GM23338 (cell line): ENCODE measurements around the gene TUBB2A. TPM values are rescaled to one million over a fixed set of nuclear protein-coding genes. Genes with fewer than 3 reads are reported as not detected.

ENCODE experiments used
- ATAC-seq: fragments of 200-7000 bp; cut with Tn5 transposase; 3 replicates; pipeline ENCODE4 v1.9.1; 2020
- DNase-seq: peaks from one replicate; pipeline ENCODE4 v3.0.0-alpha.2; 2015; ENCODE audit warnings: low spot score
- H2AFZ ChIP-seq: fragments of 200-600 bp; sonication (generic); 2 replicates; pipeline ENCODE4 v1.8.0; 2016; ENCODE audit warnings: antibody characterized with exemption, mild to moderate bottlenecking, moderate library complexity
- H3F3A ChIP-seq: fragments of 200-600 bp; sonication (generic); replicated peaks from 2 replicates; pipeline ENCODE4 v1.8.0; 2017; ENCODE audit warnings: antibody characterized with exemption, mixed run types, low read depth
- H3K27ac ChIP-seq: fragments of 200-600 bp; sonication (generic); 2 replicates; pipeline ENCODE4 v1.6.1; 2016; ENCODE audit warnings: low read depth
- H3K27me3 ChIP-seq: fragments of 200-600 bp; sonication (generic); 2 replicates; pipeline ENCODE4 v1.8.0; 2016; ENCODE audit warnings: mild to moderate bottlenecking, mixed run types, moderate library complexity; ENCODE audit not compliant: insufficient read depth
- H3K36me3 ChIP-seq: fragments of 200-600 bp; sonication (generic); 2 replicates; pipeline ENCODE4 v1.8.0; 2016; ENCODE audit warnings: mild to moderate bottlenecking; ENCODE audit not compliant: insufficient read depth
- H3K4me1 ChIP-seq: fragments of 200-600 bp; sonication (generic); 2 replicates; pipeline ENCODE4 v1.8.0; 2016; ENCODE audit warnings: mild to moderate bottlenecking, moderate library complexity; ENCODE audit not compliant: insufficient read depth
- H3K4me2 ChIP-seq: fragments of 200-600 bp; sonication (generic); 2 replicates; pipeline ENCODE4 v1.7.1; 2017; ENCODE audit warnings: mixed run types
- H3K4me3 ChIP-seq: fragments of 200-600 bp; sonication (generic); 2 replicates; pipeline ENCODE4 v1.6.1; 2016; ENCODE audit warnings: mixed run types
- H3K79me2 ChIP-seq: fragments of 200-600 bp; sonication (generic); replicated peaks from 2 replicates; pipeline ENCODE4 v1.8.0; 2017; ENCODE audit warnings: mild to moderate bottlenecking; ENCODE audit not compliant: insufficient read depth
- H3K9me2 ChIP-seq: fragments of 200-600 bp; sonication (generic); 2 replicates; pipeline ENCODE4 v1.8.0; 2017; ENCODE audit not compliant: insufficient read depth
- H4K20me1 ChIP-seq: fragments of 200-600 bp; sonication (generic); replicated peaks from 2 replicates; pipeline ENCODE4 v1.8.0; 2017; ENCODE audit warnings: mild to moderate bottlenecking; ENCODE audit not compliant: insufficient read depth
- H3K27ac Mint-ChIP-seq: 2 replicates; pipeline ENCODE4 v1.8.0; 2020; ENCODE audit warnings: inconsistent platforms, mild to moderate bottlenecking, moderate library complexity, mixed read lengths
- H3K27me3 Mint-ChIP-seq: 3 replicates; pipeline ENCODE4 v1.8.0; 2022; ENCODE audit warnings: low read depth, mild to moderate bottlenecking, moderate library complexity, mixed read lengths, inconsistent platforms; ENCODE audit not compliant: insufficient read depth, poor library complexity
- H3K36me3 Mint-ChIP-seq: 3 replicates; pipeline ENCODE4 v1.8.0; 2021; ENCODE audit warnings: low read depth, mild to moderate bottlenecking, inconsistent platforms, moderate library complexity, mixed read lengths
- H3K4me1 Mint-ChIP-seq: 3 replicates; pipeline ENCODE4 v1.8.0; 2020; ENCODE audit warnings: mild to moderate bottlenecking, inconsistent platforms, mixed read lengths
- H3K4me3 Mint-ChIP-seq: 3 replicates; pipeline ENCODE4 v1.8.0; 2021; ENCODE audit warnings: moderate library complexity, mild to moderate bottlenecking, inconsistent platforms, mixed read lengths
- H3K9me3 Mint-ChIP-seq: 3 replicates; pipeline ENCODE4 v1.8.0; 2020; ENCODE audit warnings: moderate library complexity, mild to moderate bottlenecking, inconsistent platforms, mixed read lengths
- CREB1 ChIP-seq: fragments of 250-450 bp; sonication (Bioruptor Pico); IDR thresholded peaks from 2 replicates; pipeline ENCODE4 v1.5.0; 2020; ENCODE audit warnings: low read depth, mild to moderate bottlenecking, moderate library complexity
- EZH2 ChIP-seq: fragments of 200-600 bp; sonication (generic); IDR thresholded peaks from one replicate; pipeline ENCODE4 v1.8.0; 2017; ENCODE audit warnings: antibody characterized with exemption, mild to moderate bottlenecking, low read depth; ENCODE audit not compliant: unreplicated experiment
- EZH2phosphoT487 ChIP-seq: fragments of 200-600 bp; sonication (generic); IDR thresholded peaks from one replicate; pipeline ENCODE4 v1.8.1; 2018; ENCODE audit warnings: antibody characterized with exemption; ENCODE audit not compliant: unreplicated experiment
- JUNB ChIP-seq: IDR thresholded peaks from one replicate; pipeline ENCODE4 v1.6.1; 2016; ENCODE audit warnings: antibody characterized with exemption; ENCODE audit not compliant: unreplicated experiment
- NANOG ChIP-seq: IDR thresholded peaks from 2 replicates; pipeline ENCODE4 v1.6.1; 2016; ENCODE audit warnings: antibody characterized with exemption, borderline replicate concordance
- POLR2AphosphoS5 ChIP-seq: IDR thresholded peaks from 2 replicates; pipeline ENCODE4 v1.6.1; 2016; ENCODE audit warnings: antibody characterized with exemption, low read depth
- STAT1 ChIP-seq: IDR thresholded peaks from one replicate; pipeline ENCODE4 v1.6.1; 2016; ENCODE audit warnings: antibody characterized with exemption; ENCODE audit not compliant: unreplicated experiment
- ZNF114 ChIP-seq: fragments of 250-450 bp; sonication (Bioruptor Pico); IDR thresholded peaks from 2 replicates; pipeline ENCODE4 v1.5.0; 2020; ENCODE audit warnings: mild to moderate bottlenecking, moderate library complexity
- ZNF331 ChIP-seq: fragments of 250-450 bp; sonication (Bioruptor Pico); IDR thresholded peaks from 2 replicates; pipeline ENCODE4 v1.5.0; 2020; ENCODE audit warnings: low read depth, mild to moderate bottlenecking, moderate library complexity
- polyA plus RNA-seq: library from polyadenylated mRNA; unstranded; fragments of >200 nt; fragmentation: Nextera tagmentation; extraction: Ambion mirVana; gene quantifications from 2 replicates; pipeline ENCODE4 v1.2.1, GENCODE V29; 2016
- total RNA-seq: library from RNA; depleted of rRNA; stranded (reverse); fragments of >200 nt; shearing (Covaris generic); gene quantifications from 2 replicates; pipeline ENCODE4 v1.2.3, GENCODE V29; 2014
- TF ChIP-seq, protein P1 (sequence below): IDR thresholded peaks from one replicate; pipeline ENCODE4 v1.6.1; 2018; ENCODE audit warnings: antibody characterized with exemption; ENCODE audit not compliant: unreplicated experiment
- TF ChIP-seq, protein P2 (sequence below): IDR thresholded peaks from 2 replicates; pipeline ENCODE4 v1.6.1; 2016; ENCODE audit warnings: antibody characterized with exemption
- TF ChIP-seq, protein P3 (sequence below): fragments of 250-450 bp; sonication (Bioruptor Pico); IDR thresholded peaks from 2 replicates; pipeline ENCODE4 v1.5.0; 2020; ENCODE audit warnings: mild to moderate bottlenecking, moderate library complexity
- TF ChIP-seq, protein P4 (sequence below), 2 experiments: fragments of 200-600 bp in 1 of 2; sonication (generic) in 1 of 2; conservative IDR thresholded peaks; 2 replicates each; pipeline versions ENCODE4 v1.5.1 to v1.6.1; 2016 to 2017; ENCODE audit warnings: antibody characterized with exemption in 2 of 2, low read depth in 2 of 2, mild to moderate bottlenecking in 2 of 2, moderate library complexity in 1 of 2

Gene TUBB2A
- total and polyA plus RNA-seq, 2 experiments from 2014 or later = 305 to 376 TPM

DNA sequence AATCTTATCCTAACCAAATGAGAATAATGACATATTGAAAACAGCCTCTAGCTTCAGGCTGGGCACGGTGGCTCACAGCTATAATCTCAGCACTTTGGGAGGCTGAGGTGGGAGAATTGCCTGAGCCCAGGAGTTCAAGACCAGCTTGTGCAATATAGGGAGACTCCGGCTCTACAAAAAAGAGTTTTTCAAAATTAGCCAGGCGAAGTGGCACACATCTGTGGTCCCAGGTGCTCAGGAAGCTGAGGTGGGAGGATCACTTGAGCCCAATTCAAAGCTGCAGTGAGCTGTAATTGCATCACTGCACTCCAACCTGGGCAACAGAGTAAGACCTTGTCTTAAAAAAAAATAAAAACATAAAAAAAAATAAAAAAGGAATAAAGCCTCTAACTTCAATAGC, 4.7 kb downstream of the TUBB2A start:
- no peaks in the 10 kb centered on the region for H3K9me3 Mint-ChIP-seq
- Histone ChIP-seq H2AFZ (no peak overlapping the region), H3F3A (peaks cover 36% of the 10 kb centered on the region), H3K27ac (0 out of 2 replicates have a peak overlapping the region, but pooled peaks have one; percentile 27), H3K4me2 (no peak overlapping the region), H3K9me2 (no peaks in the 10 kb centered on the region), H4K20me1 (no peaks in the 10 kb centered on the region; the same call in 1 of the 2 replicates), H3K79me2 (peaks cover 15% of the 10 kb centered on the region), H3K4me1 (0 out of 2 replicates have a peak, but pooled peaks cover 3% of the 10 kb centered on the region), H3K4me3 (no peak overlapping the region), H3K36me3 (peaks cover 24% of the 10 kb centered on the region), H3K27me3 (no peaks in the 10 kb centered on the region)
- H3K27me3 Mint-ChIP-seq = peaks cover 15% of the 10 kb centered on the region
- peaks cover 66% of the 10 kb centered on the region for H3K36me3 Mint-ChIP-seq
- DNase-seq = no peak
- no peak for TF ChIP-seq CREB1 (CRISPR knock-in tag)
- TF ChIP-seq ZNF114 (CRISPR knock-in tag) = no peak
- no peak; the same call in 1 of the 2 replicates for TF ChIP-seq POLR2AphosphoS5
- no peak for TF ChIP-seq EZH2
- TF ChIP-seq, protein P1, sequence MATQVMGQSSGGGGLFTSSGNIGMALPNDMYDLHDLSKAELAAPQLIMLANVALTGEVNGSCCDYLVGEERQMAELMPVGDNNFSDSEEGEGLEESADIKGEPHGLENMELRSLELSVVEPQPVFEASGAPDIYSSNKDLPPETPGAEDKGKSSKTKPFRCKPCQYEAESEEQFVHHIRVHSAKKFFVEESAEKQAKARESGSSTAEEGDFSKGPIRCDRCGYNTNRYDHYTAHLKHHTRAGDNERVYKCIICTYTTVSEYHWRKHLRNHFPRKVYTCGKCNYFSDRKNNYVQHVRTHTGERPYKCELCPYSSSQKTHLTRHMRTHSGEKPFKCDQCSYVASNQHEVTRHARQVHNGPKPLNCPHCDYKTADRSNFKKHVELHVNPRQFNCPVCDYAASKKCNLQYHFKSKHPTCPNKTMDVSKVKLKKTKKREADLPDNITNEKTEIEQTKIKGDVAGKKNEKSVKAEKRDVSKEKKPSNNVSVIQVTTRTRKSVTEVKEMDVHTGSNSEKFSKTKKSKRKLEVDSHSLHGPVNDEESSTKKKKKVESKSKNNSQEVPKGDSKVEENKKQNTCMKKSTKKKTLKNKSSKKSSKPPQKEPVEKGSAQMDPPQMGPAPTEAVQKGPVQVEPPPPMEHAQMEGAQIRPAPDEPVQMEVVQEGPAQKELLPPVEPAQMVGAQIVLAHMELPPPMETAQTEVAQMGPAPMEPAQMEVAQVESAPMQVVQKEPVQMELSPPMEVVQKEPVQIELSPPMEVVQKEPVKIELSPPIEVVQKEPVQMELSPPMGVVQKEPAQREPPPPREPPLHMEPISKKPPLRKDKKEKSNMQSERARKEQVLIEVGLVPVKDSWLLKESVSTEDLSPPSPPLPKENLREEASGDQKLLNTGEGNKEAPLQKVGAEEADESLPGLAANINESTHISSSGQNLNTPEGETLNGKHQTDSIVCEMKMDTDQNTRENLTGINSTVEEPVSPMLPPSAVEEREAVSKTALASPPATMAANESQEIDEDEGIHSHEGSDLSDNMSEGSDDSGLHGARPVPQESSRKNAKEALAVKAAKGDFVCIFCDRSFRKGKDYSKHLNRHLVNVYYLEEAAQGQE = no peak
- TF ChIP-seq, protein P2, sequence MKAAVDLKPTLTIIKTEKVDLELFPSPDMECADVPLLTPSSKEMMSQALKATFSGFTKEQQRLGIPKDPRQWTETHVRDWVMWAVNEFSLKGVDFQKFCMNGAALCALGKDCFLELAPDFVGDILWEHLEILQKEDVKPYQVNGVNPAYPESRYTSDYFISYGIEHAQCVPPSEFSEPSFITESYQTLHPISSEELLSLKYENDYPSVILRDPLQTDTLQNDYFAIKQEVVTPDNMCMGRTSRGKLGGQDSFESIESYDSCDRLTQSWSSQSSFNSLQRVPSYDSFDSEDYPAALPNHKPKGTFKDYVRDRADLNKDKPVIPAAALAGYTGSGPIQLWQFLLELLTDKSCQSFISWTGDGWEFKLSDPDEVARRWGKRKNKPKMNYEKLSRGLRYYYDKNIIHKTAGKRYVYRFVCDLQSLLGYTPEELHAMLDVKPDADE = no peak
- no peak for TF ChIP-seq NANOG
- no peak for TF ChIP-seq JUNB
- TF ChIP-seq, protein P3, sequence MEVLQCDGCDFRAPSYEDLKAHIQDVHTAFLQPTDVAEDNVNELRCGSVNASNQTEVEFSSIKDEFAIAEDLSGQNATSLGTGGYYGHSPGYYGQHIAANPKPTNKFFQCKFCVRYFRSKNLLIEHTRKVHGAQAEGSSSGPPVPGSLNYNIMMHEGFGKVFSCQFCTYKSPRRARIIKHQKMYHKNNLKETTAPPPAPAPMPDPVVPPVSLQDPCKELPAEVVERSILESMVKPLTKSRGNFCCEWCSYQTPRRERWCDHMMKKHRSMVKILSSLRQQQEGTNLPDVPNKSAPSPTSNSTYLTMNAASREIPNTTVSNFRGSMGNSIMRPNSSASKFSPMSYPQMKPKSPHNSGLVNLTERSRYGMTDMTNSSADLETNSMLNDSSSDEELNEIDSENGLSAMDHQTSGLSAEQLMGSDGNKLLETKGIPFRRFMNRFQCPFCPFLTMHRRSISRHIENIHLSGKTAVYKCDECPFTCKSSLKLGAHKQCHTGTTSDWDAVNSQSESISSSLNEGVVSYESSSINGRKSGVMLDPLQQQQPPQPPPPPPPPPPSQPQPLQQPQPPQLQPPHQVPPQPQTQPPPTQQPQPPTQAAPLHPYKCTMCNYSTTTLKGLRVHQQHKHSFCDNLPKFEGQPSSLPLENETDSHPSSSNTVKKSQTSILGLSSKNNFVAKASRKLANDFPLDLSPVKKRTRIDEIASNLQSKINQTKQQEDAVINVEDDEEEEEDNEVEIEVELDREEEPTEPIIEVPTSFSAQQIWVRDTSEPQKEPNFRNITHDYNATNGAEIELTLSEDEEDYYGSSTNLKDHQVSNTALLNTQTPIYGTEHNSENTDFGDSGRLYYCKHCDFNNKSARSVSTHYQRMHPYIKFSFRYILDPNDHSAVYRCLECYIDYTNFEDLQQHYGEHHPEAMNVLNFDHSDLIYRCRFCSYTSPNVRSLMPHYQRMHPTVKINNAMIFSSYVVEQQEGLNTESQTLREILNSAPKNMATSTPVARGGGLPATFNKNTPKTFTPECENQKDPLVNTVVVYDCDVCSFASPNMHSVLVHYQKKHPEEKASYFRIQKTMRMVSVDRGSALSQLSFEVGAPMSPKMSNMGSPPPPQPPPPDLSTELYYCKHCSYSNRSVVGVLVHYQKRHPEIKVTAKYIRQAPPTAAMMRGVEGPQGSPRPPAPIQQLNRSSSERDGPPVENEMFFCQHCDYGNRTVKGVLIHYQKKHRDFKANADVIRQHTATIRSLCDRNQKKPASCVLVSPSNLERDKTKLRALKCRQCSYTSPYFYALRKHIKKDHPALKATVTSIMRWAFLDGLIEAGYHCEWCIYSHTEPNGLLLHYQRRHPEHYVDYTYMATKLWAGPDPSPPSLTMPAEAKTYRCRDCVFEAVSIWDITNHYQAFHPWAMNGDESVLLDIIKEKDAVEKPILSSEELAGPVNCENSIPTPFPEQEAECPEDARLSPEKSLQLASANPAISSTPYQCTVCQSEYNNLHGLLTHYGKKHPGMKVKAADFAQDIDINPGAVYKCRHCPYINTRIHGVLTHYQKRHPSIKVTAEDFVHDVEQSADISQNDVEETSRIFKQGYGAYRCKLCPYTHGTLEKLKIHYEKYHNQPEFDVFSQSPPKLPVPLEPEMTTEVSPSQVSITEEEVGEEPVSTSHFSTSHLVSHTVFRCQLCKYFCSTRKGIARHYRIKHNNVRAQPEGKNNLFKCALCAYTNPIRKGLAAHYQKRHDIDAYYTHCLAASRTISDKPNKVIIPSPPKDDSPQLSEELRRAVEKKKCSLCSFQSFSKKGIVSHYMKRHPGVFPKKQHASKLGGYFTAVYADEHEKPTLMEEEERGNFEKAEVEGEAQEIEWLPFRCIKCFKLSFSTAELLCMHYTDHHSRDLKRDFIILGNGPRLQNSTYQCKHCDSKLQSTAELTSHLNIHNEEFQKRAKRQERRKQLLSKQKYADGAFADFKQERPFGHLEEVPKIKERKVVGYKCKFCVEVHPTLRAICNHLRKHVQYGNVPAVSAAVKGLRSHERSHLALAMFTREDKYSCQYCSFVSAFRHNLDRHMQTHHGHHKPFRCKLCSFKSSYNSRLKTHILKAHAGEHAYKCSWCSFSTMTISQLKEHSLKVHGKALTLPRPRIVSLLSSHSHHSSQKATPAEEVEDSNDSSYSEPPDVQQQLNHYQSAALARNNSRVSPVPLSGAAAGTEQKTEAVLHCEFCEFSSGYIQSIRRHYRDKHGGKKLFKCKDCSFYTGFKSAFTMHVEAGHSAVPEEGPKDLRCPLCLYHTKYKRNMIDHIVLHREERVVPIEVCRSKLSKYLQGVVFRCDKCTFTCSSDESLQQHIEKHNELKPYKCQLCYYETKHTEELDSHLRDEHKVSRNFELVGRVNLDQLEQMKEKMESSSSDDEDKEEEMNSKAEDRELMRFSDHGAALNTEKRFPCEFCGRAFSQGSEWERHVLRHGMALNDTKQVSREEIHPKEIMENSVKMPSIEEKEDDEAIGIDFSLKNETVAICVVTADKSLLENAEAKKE = no peak
- TF ChIP-seq ZNF331 = no peak
- no peak for TF ChIP-seq STAT1
- TF ChIP-seq, protein P4, sequence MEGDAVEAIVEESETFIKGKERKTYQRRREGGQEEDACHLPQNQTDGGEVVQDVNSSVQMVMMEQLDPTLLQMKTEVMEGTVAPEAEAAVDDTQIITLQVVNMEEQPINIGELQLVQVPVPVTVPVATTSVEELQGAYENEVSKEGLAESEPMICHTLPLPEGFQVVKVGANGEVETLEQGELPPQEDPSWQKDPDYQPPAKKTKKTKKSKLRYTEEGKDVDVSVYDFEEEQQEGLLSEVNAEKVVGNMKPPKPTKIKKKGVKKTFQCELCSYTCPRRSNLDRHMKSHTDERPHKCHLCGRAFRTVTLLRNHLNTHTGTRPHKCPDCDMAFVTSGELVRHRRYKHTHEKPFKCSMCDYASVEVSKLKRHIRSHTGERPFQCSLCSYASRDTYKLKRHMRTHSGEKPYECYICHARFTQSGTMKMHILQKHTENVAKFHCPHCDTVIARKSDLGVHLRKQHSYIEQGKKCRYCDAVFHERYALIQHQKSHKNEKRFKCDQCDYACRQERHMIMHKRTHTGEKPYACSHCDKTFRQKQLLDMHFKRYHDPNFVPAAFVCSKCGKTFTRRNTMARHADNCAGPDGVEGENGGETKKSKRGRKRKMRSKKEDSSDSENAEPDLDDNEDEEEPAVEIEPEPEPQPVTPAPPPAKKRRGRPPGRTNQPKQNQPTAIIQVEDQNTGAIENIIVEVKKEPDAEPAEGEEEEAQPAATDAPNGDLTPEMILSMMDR (conservative IDR thresholded peaks at IDR 0.05; ENCODE audit: low read depth in 2 of 2) = no peak
- no peak for TF ChIP-seq EZH2phosphoT487
- H3K27ac Mint-ChIP-seq = no peak overlapping the region
- H3K4me1 Mint-ChIP-seq = peaks cover 11% of the 10 kb centered on the region
- H3K4me3 Mint-ChIP-seq = no peak overlapping the region
- ATAC-seq = no peak
